ENCODE results near the gene C6orf58.

Gene C6orf58

GRCh38 chr6:127576874-127577273 lies at the start of gene C6orf58:
TSS of gene C6orf58 (plus strand) at chr6:127577174. CDS start at chr6:127577186, 12 bp downstream.
- DNase-seq (ENCODE audit: low read depth in 2 of 2), result no peak

- DNase-seq (ENCODE audit: low read depth in 2 of 2), result no peak
Observed at GRCh38 chr6:127533011-127533410, 44.0 kb upstream of the C6orf58 start.

- no peak for DNase-seq (ENCODE audit: low read depth in 2 of 2)
Observed at GRCh38 chr6:127533736-127534135, 43.2 kb upstream of the C6orf58 start.

- DNase-seq (ENCODE audit: low read depth in 2 of 2), result no peak
Observed at GRCh38 chr6:127538750-127539264, 38.2 kb upstream of the C6orf58 start.

GRCh38 chr6:127539272-127539671 lies 37.7 kb upstream of the C6orf58 start:
- DNase-seq (ENCODE audit: low read depth in 2 of 2), result no peak

- no peak for DNase-seq (ENCODE audit: low read depth in 2 of 2)
Observed at GRCh38 chr6:127547215-127547614, 29.8 kb upstream of the C6orf58 start.

GRCh38 chr6:127547904-127548649 lies 28.9 kb upstream of the C6orf58 start:
- no peak for DNase-seq (ENCODE audit: low read depth in 2 of 2)

GRCh38 chr6:127550403-127550802 lies 26.6 kb upstream of the C6orf58 start:
- DNase-seq (ENCODE audit: low read depth in 2 of 2), result no peak

- peak in 1 of 2 donors; percentile 2 for DNase-seq (ENCODE audit: low read depth in 2 of 2)
Observed at GRCh38 chr6:127554435-127555006, 22.5 kb upstream of the C6orf58 start.

- DNase-seq (ENCODE audit: low read depth in 2 of 2), result no peak
Observed at GRCh38 chr6:127561660-127562059, 15.3 kb upstream of the C6orf58 start.

GRCh38 chr6:127564761-127565160 lies 12.2 kb upstream of the C6orf58 start:
- DNase-seq (ENCODE audit: low read depth in 2 of 2), result no peak

GRCh38 chr6:127566119-127566518 lies 10.9 kb upstream of the C6orf58 start:
- DNase-seq (ENCODE audit: low read depth in 2 of 2), result no peak

- DNase-seq (ENCODE audit: low read depth in 2 of 2), result no peak
Observed at GRCh38 chr6:127566651-127567050, 10.3 kb upstream of the C6orf58 start.

- DNase-seq (ENCODE audit: low read depth in 2 of 2), result no peak
Observed at GRCh38 chr6:127567476-127567875, 9.5 kb upstream of the C6orf58 start.

GRCh38 chr6:127570739-127571389 lies 6.1 kb upstream of the C6orf58 start:
- DNase-seq (ENCODE audit: low read depth in 2 of 2), result no peak

- no peak for DNase-seq (ENCODE audit: low read depth in 2 of 2)
Observed at GRCh38 chr6:127578900-127579299, 1.9 kb downstream of the C6orf58 start.

- DNase-seq (ENCODE audit: low read depth in 2 of 2), result no peak
Observed at GRCh38 chr6:127581576-127581975, 4.6 kb downstream of the C6orf58 start.

- DNase-seq (ENCODE audit: low read depth in 2 of 2), result no peak
Observed at GRCh38 chr6:127582777-127583462, 5.9 kb downstream of the C6orf58 start.

GRCh38 chr6:127585123-127585522 lies 8.1 kb downstream of the C6orf58 start:
- DNase-seq (ENCODE audit: low read depth in 2 of 2), result no peak

- DNase-seq (ENCODE audit: low read depth in 2 of 2), result no peak
Observed at GRCh38 chr6:127586372-127586771, 9.4 kb downstream of the C6orf58 start.

- DNase-seq (ENCODE audit: low read depth in 2 of 2), result no peak
Observed at GRCh38 chr6:127587875-127588274, 10.9 kb downstream of the C6orf58 start.

GRCh38 chr6:127589135-127589534 lies 12.2 kb downstream of the C6orf58 start:
- DNase-seq (ENCODE audit: low read depth in 2 of 2), result no peak
